ENCODE measurements around the gene DAZAP1.

The DAZAP1 gene

GRCh38 chr19:1445932-1446712 is 38.7 kb downstream of the DAZAP1 start:
- no peak for TF ChIP-seq CTCF (IDR thresholded peaks at IDR 0.05)

GRCh38 chr19:1446713-1447481 is 39.5 kb downstream of the DAZAP1 start:
- no peak for TF ChIP-seq CTCF (IDR thresholded peaks at IDR 0.05)

- TF ChIP-seq CTCF (IDR thresholded peaks at IDR 0.05): no peak
These were observed 40.1 kb downstream of the DAZAP1 start for GRCh38 chr19:1447504-1447903.

- TF ChIP-seq CTCF (IDR thresholded peaks at IDR 0.05): no peak
These were observed 40.6 kb downstream of the DAZAP1 start for GRCh38 chr19:1447944-1448343.

- no peak for TF ChIP-seq CTCF (IDR thresholded peaks at IDR 0.05)
These were observed 42.4 kb downstream of the DAZAP1 start, which contains the start of gene APC2 for GRCh38 chr19:1449467-1450442. Gene APC2, plus strand, starts transcription at chr19:1450121. Its CDS starts 2,881 bp downstream, at chr19:1453002.

GRCh38 chr19:1450735-1451731 is 43.6 kb downstream of the DAZAP1 start:
- TF ChIP-seq CTCF (IDR thresholded peaks at IDR 0.05): no peak

All from LNCAP (cell line).